ENCODE results near the gene BDKRB2.
"Not testable (repeated sequence)": the region's sequence is repeated elsewhere in the genome, so short reads cannot be mapped to it uniquely, and the experiment has no call there.

The BDKRB2 gene

GRCh38 chr14:96227428-96227827 is 22.8 kb downstream of the BDKRB2 start:
- DNase-seq = no peak

GRCh38 chr14:96229315-96229714 is 24.7 kb downstream of the BDKRB2 start:
- no peak for DNase-seq

- no peak for DNase-seq
Measured at GRCh38 chr14:96231056-96231455, 26.4 kb downstream of the BDKRB2 start.

- no peak for DNase-seq
Measured at GRCh38 chr14:96231526-96232130, 27.0 kb downstream of the BDKRB2 start.

GRCh38 chr14:96232506-96232905 is 27.9 kb downstream of the BDKRB2 start:
- no peak for DNase-seq

GRCh38 chr14:96233661-96234060 is 29.0 kb downstream of the BDKRB2 start:
- DNase-seq = no peak

- DNase-seq = no peak
Measured at GRCh38 chr14:96235426-96235825, 30.8 kb downstream of the BDKRB2 start.

- no peak for DNase-seq
Measured at GRCh38 chr14:96237641-96238040, 33.0 kb downstream of the BDKRB2 start.

GRCh38 chr14:96238676-96239265 is 34.1 kb downstream of the BDKRB2 start:
- DNase-seq = no peak

- no peak for DNase-seq
Measured at GRCh38 chr14:96239711-96240141, 35.1 kb downstream of the BDKRB2 start.

GRCh38 chr14:96240641-96241040 is 36.0 kb downstream of the BDKRB2 start:
- DNase-seq = no peak

- DNase-seq = no peak
Measured at GRCh38 chr14:96242126-96242525, 37.5 kb downstream of the BDKRB2 start.

- no peak for DNase-seq
Measured at GRCh38 chr14:96243785-96244184, 39.1 kb downstream of the BDKRB2 start.

GRCh38 chr14:96245074-96245473 is 40.4 kb downstream of the BDKRB2 start:
- DNase-seq = not testable (repeated sequence)

- no peak for DNase-seq
Measured at GRCh38 chr14:96245710-96246538, 41.3 kb downstream of the BDKRB2 start.

GRCh38 chr14:96246539-96246847 is 41.9 kb downstream of the BDKRB2 start:
- DNase-seq = no peak

- no peak for DNase-seq
Measured at GRCh38 chr14:96247031-96247430, 42.4 kb downstream of the BDKRB2 start.

GRCh38 chr14:96249029-96249428 is 44.4 kb downstream of the BDKRB2 start:
- no peak for DNase-seq

GRCh38 chr14:96250485-96250884 is 45.8 kb downstream of the BDKRB2 start:
- DNase-seq = no peak

GRCh38 chr14:96251656-96252155 is 47.1 kb downstream of the BDKRB2 start:
- DNase-seq = no peak

- DNase-seq = no peak
Measured at GRCh38 chr14:96252323-96252998, 47.8 kb downstream of the BDKRB2 start.

- DNase-seq = no peak
Measured at GRCh38 chr14:96252999-96253539, 48.4 kb downstream of the BDKRB2 start.

- DNase-seq = no peak
Measured at GRCh38 chr14:96254687-96255086, 50.0 kb downstream of the BDKRB2 start.

Measured in NCI-H187 treated with DMSO at 0.1 percent for 48 hours (cell line).